Neutrophil (primary cell): ENCODE data around the gene ZDHHC9.
A peak's percentile ranks its signal among the peaks of the same experiment; 100 is the strongest.

ENCODE experiments used
- H3K27ac ChIP-seq: fragments of 200-600 bp; sonication (generic); 2 replicates; pipeline ENCODE4 v1.5.1; 2016; ENCODE audit warnings: mild to moderate bottlenecking, moderate library complexity
- H3K27me3 ChIP-seq: fragments of 200-600 bp; sonication (generic); 2 replicates; pipeline ENCODE4 v1.6.0; 2016; ENCODE audit warnings: mild to moderate bottlenecking
- H3K36me3 ChIP-seq: fragments of 200-600 bp; sonication (generic); 2 replicates; pipeline ENCODE4 v1.5.1; 2017
- H3K4me1 ChIP-seq, 2 experiments: fragments of 200-600 bp in 1 of 2; sonication (generic) in 1 of 2; 1 replicate in 1 of 2; 2 replicates in 1 of 2; pipeline versions ENCODE4 v1.5.1 to v1.6.1; 2013 to 2016; ENCODE audit warnings: low read depth in 1 of 2, low read length in 1 of 2, mild to moderate bottlenecking in 1 of 2, moderate library complexity in 1 of 2; ENCODE audit not compliant: control insufficient read depth in 1 of 2, insufficient read depth in 1 of 2
- H3K4me3 ChIP-seq, 2 experiments: fragments of 200-600 bp in 1 of 2; sonication (generic) in 1 of 2; 1 replicate in 1 of 2; 2 replicates in 1 of 2; pipeline ENCODE4 v1.5.1; 2013 to 2016; ENCODE audit warnings: low read depth in 1 of 2, low read length in 1 of 2, mild to moderate bottlenecking in 1 of 2, moderate library complexity in 1 of 2
- H3K9me3 ChIP-seq: fragments of 200-600 bp; sonication (generic); 2 replicates; pipeline ENCODE4 v1.5.1; 2016
- CTCF ChIP-seq: fragments of 200-600 bp; sonication (generic); IDR thresholded peaks from 2 replicates; pipeline ENCODE4 v1.5.1; 2016; ENCODE audit warnings: antibody characterized with exemption

The ZDHHC9 gene

GRCh38 chrX:129792586-129793291 lies 50.9 kb downstream of the ZDHHC9 start:
- no peak for TF ChIP-seq CTCF
- H3K4me1 ChIP-seq = peaks cover 1% of the 10 kb centered on the region in 2 experiments

GRCh38 chrX:129791961-129792570 lies 51.6 kb downstream of the ZDHHC9 start:
- H3K27me3 ChIP-seq = no peaks in the 10 kb centered on the region
- H3K9me3 ChIP-seq = no peaks in the 10 kb centered on the region
- no peak overlapping the region for H3K4me3 ChIP-seq
- H3K27ac ChIP-seq = no peak overlapping the region
- H3K4me1 ChIP-seq = peaks cover 7 to 8% of the 10 kb centered on the region in 2 experiments
- no peak for TF ChIP-seq CTCF
- H3K36me3 ChIP-seq = peaks cover 98% of the 10 kb centered on the region

More at GRCh38 chrX:129792586-129793291, 50.9 kb downstream of the ZDHHC9 start:
- Histone ChIP-seq H3K27me3 (no peaks in the 10 kb centered on the region), H3K9me3 (no peaks in the 10 kb centered on the region), H3K4me3 (no peak overlapping the region), H3K27ac (no peak overlapping the region), H3K36me3 (peaks cover 99% of the 10 kb centered on the region)

- Histone ChIP-seq H3K4me1 (peaks cover 12 to 13% of the 10 kb centered on the region in 2 experiments), H3K36me3 (peaks cover 91% of the 10 kb centered on the region)
- TF ChIP-seq CTCF = no peak
These were observed 52.4 kb downstream of the ZDHHC9 start for GRCh38 chrX:129791336-129791735.

GRCh38 chrX:129790808-129791207 lies 52.9 kb downstream of the ZDHHC9 start:
- Histone ChIP-seq H3K27ac (peak overlapping the region; percentile 42), H3K4me3 (no peak overlapping the region), H3K36me3 (peaks cover 86% of the 10 kb centered on the region), H3K9me3 (no peaks in the 10 kb centered on the region), H3K27me3 (no peaks in the 10 kb centered on the region), H3K4me1 (peaks cover 17 to 18% of the 10 kb centered on the region in 2 experiments)
- no peak for TF ChIP-seq CTCF

More at GRCh38 chrX:129791336-129791735, 52.4 kb downstream of the ZDHHC9 start:
- Histone ChIP-seq H3K9me3 (no peaks in the 10 kb centered on the region), H3K27ac (peak overlapping the region; percentile 25), H3K4me3 (no peak overlapping the region), H3K27me3 (no peaks in the 10 kb centered on the region)

- TF ChIP-seq CTCF = no peak
- Histone ChIP-seq H3K27ac (peak overlapping the region; percentile 42), H3K36me3 (peaks cover 84% of the 10 kb centered on the region), H3K4me3 (no peak overlapping the region), H3K4me1 (peaks cover 24 to 25% of the 10 kb centered on the region in 2 experiments), H3K27me3 (no peaks in the 10 kb centered on the region), H3K9me3 (no peaks in the 10 kb centered on the region)
These were observed 53.5 kb downstream of the ZDHHC9 start for GRCh38 chrX:129790146-129790545.
